Activated T-cell treated with anti-CD3 and anti-CD28 coated beads, Interleukin-2, amount 50 U/mL, for 72 hours (primary cell): Measurements from ENCODE around the gene ST7L. TPM values are rescaled to one million over a fixed set of nuclear protein-coding genes. Genes with fewer than 3 reads are reported as not detected.

Experiments
- ATAC-seq, 2 donors: fragments of 150-1000 bp; cut with Tn5 transposase; replicated peaks in 1 of 2; 2 replicates each; pipeline ENCODE4 v1.10.0; 2021; ENCODE audit warnings: moderate library complexity in 2 of 2, mild to moderate bottlenecking in 1 of 2
- DNase-seq, 2 donors: peaks; one replicate each; pipeline ENCODE4 v3.0.0; 2021 to 2022; ENCODE audit warnings: mixed read lengths in 1 of 2
- H3K27ac Mint-ChIP-seq: one replicate; pipeline ENCODE4 v1.8.0; 2022; ENCODE audit warnings: mild to moderate bottlenecking, moderate library complexity, mixed read lengths
- H3K27me3 Mint-ChIP-seq: one replicate; pipeline ENCODE4 v1.8.0; 2022; ENCODE audit warnings: low read depth, mixed read lengths
- H3K36me3 Mint-ChIP-seq, 2 donors: one replicate each; pipeline ENCODE4 v1.8.0; 2022; ENCODE audit warnings: mixed read lengths in 2 of 2, mild to moderate bottlenecking in 1 of 2; ENCODE audit not compliant: insufficient read depth in 2 of 2
- H3K4me1 Mint-ChIP-seq: one replicate; pipeline ENCODE4 v1.8.0; 2022; ENCODE audit warnings: low read depth, mixed read lengths
- H3K4me3 Mint-ChIP-seq, 2 donors: one replicate each; pipeline ENCODE4 v1.8.0; 2022; ENCODE audit warnings: mild to moderate bottlenecking in 2 of 2, mixed read lengths in 2 of 2, moderate library complexity in 2 of 2
- H3K9me3 Mint-ChIP-seq, 2 donors: one replicate each; pipeline ENCODE4 v1.8.0; 2022; ENCODE audit warnings: mixed read lengths in 2 of 2
- total RNA-seq, 2 donors: library from RNA; stranded (reverse); gene quantifications; one replicate each; pipeline ENCODE4 v1.2.3, GENCODE V29; 2022

Gene ST7L
- total RNA-seq, 2 donors from 2014 or later = 17.4 to 18.6 TPM

GRCh38 chr1:112603541-112603940 lies 15.4 kb downstream of the ST7L start:
- Mint-ChIP-seq H3K36me3 (peaks cover 0 to 5% of the 10 kb centered on the region in 2 donors), H3K4me1 (peaks cover 10% of the 10 kb centered on the region), H3K9me3 (no peaks in the 10 kb centered on the region), H3K27ac (no peak overlapping the region), H3K27me3 (no peaks in the 10 kb centered on the region), H3K4me3 (no peak overlapping the region)
- DNase-seq = no peak
- no peak for ATAC-seq

DNA sequence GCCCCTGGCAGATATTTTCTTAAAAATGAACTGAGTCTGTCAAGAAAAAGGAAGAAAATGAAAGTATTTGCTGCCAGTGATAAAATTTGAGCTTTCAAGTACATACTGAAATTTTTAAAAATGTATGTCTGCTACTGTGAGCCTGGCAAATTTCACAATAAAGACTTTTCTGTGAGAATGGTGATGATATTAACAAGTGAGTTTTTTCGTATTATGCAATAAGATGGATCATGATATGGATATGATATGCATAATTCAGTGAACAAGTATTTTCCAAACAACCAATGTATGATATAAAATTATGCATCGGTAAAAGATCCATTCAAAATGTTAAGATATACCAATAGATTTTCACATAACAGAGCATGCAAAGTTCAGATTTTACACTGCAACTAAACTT lies 15.9 kb downstream of the ST7L start:
- H3K4me1 Mint-ChIP-seq = peaks cover 10% of the 10 kb centered on the region
- H3K27me3 Mint-ChIP-seq = no peaks in the 10 kb centered on the region
- H3K36me3 Mint-ChIP-seq = peaks cover 0 to 5% of the 10 kb centered on the region in 2 donors
- ATAC-seq (no peak), DNase-seq (no peak)
- no peak overlapping the region for H3K27ac Mint-ChIP-seq
- H3K4me3 Mint-ChIP-seq = no peak overlapping the region
- no peaks in the 10 kb centered on the region for H3K9me3 Mint-ChIP-seq

- Mint-ChIP-seq H3K4me1 (no peaks in the 10 kb centered on the region), H3K27ac (no peak overlapping the region), H3K9me3 (no peaks in the 10 kb centered on the region), H3K27me3 (no peaks in the 10 kb centered on the region), H3K36me3 (no peaks in the 10 kb centered on the region), H3K4me3 (no peak overlapping the region)
- DNase-seq (no peak), ATAC-seq (no peak)
Measured at GRCh38 chr1:112599477-112599876, 19.5 kb downstream of the ST7L start.

- no peak overlapping the region for H3K4me3 Mint-ChIP-seq
- H3K27me3 Mint-ChIP-seq = no peaks in the 10 kb centered on the region
- no peaks in the 10 kb centered on the region for H3K4me1 Mint-ChIP-seq
- peaks cover 2 to 11% of the 10 kb centered on the region in 2 donors for H3K36me3 Mint-ChIP-seq
- no peak for DNase-seq
- no peaks in the 10 kb centered on the region for H3K9me3 Mint-ChIP-seq
- H3K27ac Mint-ChIP-seq = no peak overlapping the region
- no peak for ATAC-seq
Measured at GRCh38 chr1:112594208-112594876, 24.6 kb downstream of the ST7L start.

GRCh38 chr1:112589766-112590165 lies 29.2 kb downstream of the ST7L start:
- H3K36me3 Mint-ChIP-seq = peaks cover 4 to 17% of the 10 kb centered on the region in 2 donors
- no peaks in the 10 kb centered on the region for H3K27me3 Mint-ChIP-seq
- no peak for ATAC-seq
- no peaks in the 10 kb centered on the region for H3K4me1 Mint-ChIP-seq
- no peaks in the 10 kb centered on the region for H3K9me3 Mint-ChIP-seq
- H3K4me3 Mint-ChIP-seq = no peak overlapping the region
- DNase-seq = no peak
- no peak overlapping the region for H3K27ac Mint-ChIP-seq

GRCh38 chr1:112583366-112583765 lies 35.6 kb downstream of the ST7L start:
- Mint-ChIP-seq H3K27me3 (no peaks in the 10 kb centered on the region), H3K4me3 (no peak overlapping the region)
- no peak for ATAC-seq

DNA sequence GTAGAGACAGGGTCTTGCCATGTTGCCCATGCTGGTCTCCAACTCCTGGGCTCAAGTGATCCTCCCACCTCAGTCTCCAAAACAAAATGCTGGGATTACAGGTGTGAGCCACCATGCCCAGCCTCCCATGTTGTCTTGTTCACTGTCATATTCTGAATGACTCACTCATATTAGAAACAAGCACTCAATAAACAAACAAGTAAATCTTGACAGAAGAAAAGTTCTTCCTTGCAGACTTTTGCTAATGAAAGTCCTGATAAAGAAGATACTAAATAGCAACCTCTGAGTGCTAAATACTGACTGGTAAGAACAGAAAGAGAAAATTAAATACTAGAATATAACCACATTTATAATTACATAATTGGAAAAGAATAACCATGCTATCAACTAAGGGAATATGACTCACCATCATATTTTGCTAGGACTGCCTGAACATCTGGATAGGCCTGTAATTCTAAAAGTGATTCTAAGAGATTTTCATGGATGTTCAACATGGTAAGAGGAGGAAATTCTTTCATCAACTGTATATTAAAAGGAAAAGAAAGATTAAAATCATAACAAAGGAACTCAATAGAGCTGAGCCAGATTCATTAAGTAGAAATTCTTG lies 37.3 kb downstream of the ST7L start:
- H3K27me3 Mint-ChIP-seq = no peaks in the 10 kb centered on the region
- no peaks in the 10 kb centered on the region for H3K9me3 Mint-ChIP-seq
- H3K36me3 Mint-ChIP-seq = no peaks in the 10 kb centered on the region
- DNase-seq (no peak), ATAC-seq (no peak)
- no peak overlapping the region for H3K27ac Mint-ChIP-seq
- no peak overlapping the region for H3K4me3 Mint-ChIP-seq
- no peaks in the 10 kb centered on the region for H3K4me1 Mint-ChIP-seq

More at GRCh38 chr1:112583366-112583765, 35.6 kb downstream of the ST7L start:
- Mint-ChIP-seq H3K4me1 (no peaks in the 10 kb centered on the region), H3K9me3 (no peaks in the 10 kb centered on the region), H3K36me3 (peaks cover 2 to 5% of the 10 kb centered on the region in 2 donors), H3K27ac (no peak overlapping the region)
- DNase-seq = no peak

DNA sequence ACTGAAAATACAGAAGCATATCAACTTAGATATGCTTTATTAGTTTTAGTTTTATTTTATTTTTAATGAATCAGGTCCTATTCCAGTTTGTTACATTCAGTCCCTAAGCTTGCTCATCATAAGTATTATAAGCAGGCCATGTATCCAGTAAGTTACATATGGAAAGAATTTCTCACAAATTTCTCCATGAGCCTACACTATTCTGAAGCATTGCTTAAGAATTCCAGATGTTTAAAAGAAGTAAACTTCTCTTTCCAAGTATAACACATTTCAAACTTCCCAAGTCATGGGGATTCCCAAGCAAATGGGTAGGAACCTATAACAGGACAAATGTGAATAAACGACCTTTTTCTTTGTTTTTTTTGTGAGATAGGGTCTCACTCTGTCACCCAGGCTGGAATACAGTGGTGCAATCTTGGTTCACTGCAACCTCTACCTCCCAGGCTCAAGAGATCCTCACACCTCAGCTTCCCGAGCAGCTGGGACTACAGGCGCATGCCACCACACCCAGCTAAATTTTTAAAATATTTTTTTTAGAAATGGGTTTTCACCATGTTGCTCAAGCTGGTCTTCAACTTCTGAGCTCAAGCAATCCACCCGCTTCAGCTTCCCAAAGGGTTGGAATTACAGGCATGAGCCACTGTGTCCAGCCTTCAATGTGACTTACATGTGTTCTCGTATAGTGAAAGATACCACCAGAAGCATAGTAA lies 39.0 kb downstream of the ST7L start:
- H3K36me3 Mint-ChIP-seq = no peaks in the 10 kb centered on the region
- H3K9me3 Mint-ChIP-seq = no peaks in the 10 kb centered on the region
- DNase-seq (no peak), ATAC-seq (no peak)
- H3K4me3 Mint-ChIP-seq = no peak overlapping the region
- H3K4me1 Mint-ChIP-seq = no peaks in the 10 kb centered on the region
- H3K27me3 Mint-ChIP-seq = no peaks in the 10 kb centered on the region
- no peak overlapping the region for H3K27ac Mint-ChIP-seq

GRCh38 chr1:112576240-112576639 lies 42.7 kb downstream of the ST7L start:
- peaks cover 1 to 4% of the 10 kb centered on the region in 2 donors for H3K36me3 Mint-ChIP-seq
- H3K27me3 Mint-ChIP-seq = no peaks in the 10 kb centered on the region
- no peak overlapping the region for H3K4me3 Mint-ChIP-seq

DNA sequence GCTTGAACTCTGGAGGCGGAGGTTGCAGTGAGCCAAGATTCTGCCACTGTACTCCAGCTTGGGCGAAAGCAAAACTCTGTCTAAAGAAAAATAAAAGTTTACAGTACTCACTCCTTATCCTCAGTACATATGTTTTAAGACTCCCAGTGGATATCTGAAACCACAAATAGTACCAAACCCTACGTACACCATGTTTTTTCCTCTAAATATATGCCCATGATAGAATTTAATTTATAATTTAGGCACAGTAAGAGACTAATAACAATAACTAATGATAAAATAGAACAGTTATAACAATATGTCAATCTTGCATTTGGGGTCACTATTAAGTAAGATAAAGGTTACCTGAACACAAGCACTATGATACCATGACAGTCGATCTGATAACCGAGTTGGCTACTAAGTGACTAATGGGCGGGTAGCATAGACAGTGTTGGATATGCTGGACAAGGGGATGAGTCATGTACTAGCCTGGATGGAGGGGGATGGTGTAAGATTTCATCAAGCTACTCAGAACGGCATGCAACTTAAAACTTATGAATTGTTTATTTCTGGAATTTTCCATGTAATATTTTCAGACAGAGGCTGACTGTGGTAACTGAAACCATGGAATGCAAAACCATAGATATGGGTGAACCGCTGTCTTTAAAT lies 43.7 kb downstream of the ST7L start:
- H3K4me1 Mint-ChIP-seq = no peaks in the 10 kb centered on the region
- no peak for DNase-seq

More at GRCh38 chr1:112576240-112576639, 42.7 kb downstream of the ST7L start:
- H3K4me1 Mint-ChIP-seq = no peaks in the 10 kb centered on the region
- DNase-seq (no peak), ATAC-seq (no peak)
- H3K9me3 Mint-ChIP-seq = no peaks in the 10 kb centered on the region
- no peak overlapping the region for H3K27ac Mint-ChIP-seq

DNA sequence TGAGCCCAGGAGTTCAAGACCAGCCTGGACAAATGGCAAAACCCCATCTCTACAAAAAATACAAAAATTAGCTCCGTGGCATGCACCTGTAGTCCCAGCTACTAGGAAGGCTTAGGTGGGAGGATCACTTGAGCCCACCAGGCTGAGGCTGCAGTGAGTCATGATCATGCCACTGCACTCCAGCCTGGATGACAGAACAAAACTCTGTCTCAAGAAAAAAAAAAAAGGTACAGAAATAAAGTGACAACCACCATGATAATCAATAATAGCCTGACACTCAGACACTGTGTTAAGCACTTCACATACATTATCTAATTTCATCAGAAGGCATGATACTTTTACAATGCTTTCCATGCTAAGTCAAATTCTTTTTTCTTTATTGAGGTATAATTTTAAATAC lies 53.1 kb downstream of the ST7L start:
- no peaks in the 10 kb centered on the region for H3K9me3 Mint-ChIP-seq
- H3K27ac Mint-ChIP-seq = no peak overlapping the region
- no peak for DNase-seq

More for the DNA sequence above, 43.7 kb downstream of the ST7L start:
- Mint-ChIP-seq H3K4me3 (no peak overlapping the region), H3K36me3 (peaks cover 1 to 4% of the 10 kb centered on the region in 2 donors), H3K9me3 (no peaks in the 10 kb centered on the region), H3K27ac (no peak overlapping the region), H3K27me3 (no peaks in the 10 kb centered on the region)
- no peak for ATAC-seq

DNA sequence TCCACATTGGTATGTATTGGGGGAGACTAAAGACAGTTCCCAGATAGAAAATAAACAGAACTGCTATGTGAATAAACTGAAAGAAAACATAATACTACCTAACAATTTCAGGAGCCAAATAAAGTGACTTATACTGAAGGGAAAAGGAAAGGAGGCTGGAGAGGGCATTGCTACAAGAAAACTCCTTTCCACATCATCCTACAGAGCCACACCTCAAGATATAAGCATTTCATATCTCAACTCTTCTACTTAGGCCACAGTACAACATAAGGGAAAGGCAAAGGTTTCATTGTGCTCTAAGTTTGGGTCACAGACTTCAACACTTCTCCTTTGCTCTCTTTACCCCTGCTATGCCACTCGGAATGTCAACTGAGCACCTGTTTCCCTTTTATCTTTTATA lies 54.9 kb downstream of the ST7L start:
- Mint-ChIP-seq H3K27me3 (no peaks in the 10 kb centered on the region), H3K36me3 (no peaks in the 10 kb centered on the region), H3K4me1 (no peaks in the 10 kb centered on the region), H3K4me3 (no peak overlapping the region), H3K27ac (no peak overlapping the region), H3K9me3 (no peaks in the 10 kb centered on the region)
- ATAC-seq (no peak), DNase-seq (no peak)

More for the DNA sequence above, 53.1 kb downstream of the ST7L start:
- Mint-ChIP-seq H3K4me3 (no peak overlapping the region), H3K4me1 (no peaks in the 10 kb centered on the region), H3K27me3 (no peaks in the 10 kb centered on the region), H3K36me3 (no peaks in the 10 kb centered on the region)
- no peak for ATAC-seq

- Mint-ChIP-seq H3K4me3 (no peak overlapping the region), H3K27me3 (no peaks in the 10 kb centered on the region), H3K4me1 (no peaks in the 10 kb centered on the region), H3K27ac (no peak overlapping the region), H3K9me3 (no peaks in the 10 kb centered on the region), H3K36me3 (no peaks in the 10 kb centered on the region)
- ATAC-seq (no peak), DNase-seq (no peak)
Measured at GRCh38 chr1:112563341-112563740, 55.6 kb downstream of the ST7L start.
